Daoy (cell line): Measurements from ENCODE around the gene TBC1D9. TPM values are rescaled to one million over a fixed set of nuclear protein-coding genes. Genes with fewer than 3 reads are reported as not detected.

ENCODE experiments used
- DNase-seq: peaks from one replicate; pipeline ENCODE4 v3.0.0-alpha.2; 2015; ENCODE audit warnings: low read depth
- total RNA-seq: library from RNA; depleted of rRNA; stranded (reverse); fragments of >200 nt; shearing (Covaris generic); gene quantifications from 2 replicates; pipeline ENCODE4 v1.2.3, GENCODE V29; 2014

Gene TBC1D9
- total RNA-seq, 1 experiment from 2014 or later, result 6.1 TPM

DNA sequence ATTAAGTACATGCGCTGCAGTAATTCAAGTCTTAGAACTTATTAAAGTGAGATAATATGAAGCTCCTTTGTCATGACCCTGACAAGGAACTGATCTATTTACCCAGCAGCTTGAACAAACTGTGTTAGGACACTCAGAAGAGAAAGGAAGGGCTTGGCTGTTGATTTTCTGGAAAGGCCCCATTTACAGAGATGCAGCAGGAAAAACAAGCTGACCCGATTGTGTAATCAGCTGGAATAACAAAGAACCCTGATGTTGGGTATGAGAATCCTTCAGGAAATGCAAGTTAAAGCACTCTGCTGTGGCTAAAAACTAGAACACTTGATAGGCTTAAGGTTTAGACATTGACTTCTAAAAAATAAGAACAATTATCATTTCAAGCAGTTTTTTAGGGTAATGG is 64.8 kb downstream of the TBC1D9 start:
- no peak for DNase-seq

DNA sequence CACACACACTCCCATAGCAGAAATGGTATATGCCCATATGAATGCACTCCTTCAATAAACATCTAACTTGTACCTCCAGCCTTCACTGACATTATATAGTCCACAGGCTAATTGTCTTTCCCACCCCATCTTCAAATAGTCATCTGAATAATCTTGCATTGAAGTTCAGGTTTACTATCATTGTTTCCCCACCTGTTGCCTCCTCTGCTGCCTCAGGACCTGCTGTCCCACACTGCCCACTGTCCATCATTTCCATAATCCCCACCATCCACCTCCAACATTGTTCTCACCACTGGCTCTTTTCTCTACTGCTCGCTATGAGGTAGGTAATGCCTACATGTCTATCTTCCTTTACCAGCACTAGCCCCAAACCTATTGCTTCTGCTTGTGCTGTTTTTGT is 66.1 kb downstream of the TBC1D9 start:
- no peak for DNase-seq

- DNase-seq, result no peak
These were observed 66.6 kb downstream of the TBC1D9 start for GRCh38 chr4:140689623-140690022.

GRCh38 chr4:140688711-140689598 is 67.2 kb downstream of the TBC1D9 start:
- no peak for DNase-seq

GRCh38 chr4:140686796-140687195 is 69.4 kb downstream of the TBC1D9 start:
- no peak for DNase-seq

DNA sequence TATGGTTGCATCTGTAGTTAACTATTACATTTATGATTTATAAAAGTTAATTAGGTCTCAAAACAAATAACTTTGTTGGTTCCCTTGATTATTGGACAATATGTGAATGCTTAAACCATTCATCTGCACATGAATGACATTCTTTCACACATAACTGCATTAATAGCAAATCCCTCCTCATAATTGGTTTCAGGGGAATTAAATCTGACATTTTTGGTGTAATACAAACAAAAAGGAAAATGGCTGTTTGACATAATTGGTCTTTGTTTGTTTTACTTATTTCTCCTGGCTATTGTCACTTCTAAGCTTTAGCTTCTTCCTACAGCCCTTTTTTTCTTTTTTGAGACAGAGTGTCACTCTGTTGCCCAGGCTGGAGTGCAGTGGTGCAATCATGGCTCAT is 71.9 kb downstream of the TBC1D9 start:
- DNase-seq, result no peak

DNA sequence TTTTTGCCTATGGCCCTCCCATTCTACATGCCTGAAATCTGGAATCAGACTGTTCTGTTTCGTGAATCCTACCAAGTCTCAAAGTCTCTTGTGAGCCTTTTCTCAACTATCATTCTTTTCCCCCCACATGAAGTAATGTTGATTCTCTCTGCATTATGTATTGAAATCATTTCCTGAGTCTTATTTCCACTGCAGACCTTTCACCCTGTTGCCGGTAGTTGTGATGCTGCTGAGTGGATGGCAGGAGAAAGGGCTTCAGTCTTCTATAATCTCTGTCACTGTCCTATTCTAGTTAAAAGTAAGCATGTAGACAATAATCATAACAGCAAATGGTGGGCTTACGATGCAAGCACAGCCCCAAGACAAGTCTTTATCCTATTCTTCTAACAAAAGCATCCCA is 75.0 kb downstream of the TBC1D9 start:
- DNase-seq, result no peak

- no peak for DNase-seq
These were observed 75.5 kb downstream of the TBC1D9 start for GRCh38 chr4:140680686-140681085.

DNA sequence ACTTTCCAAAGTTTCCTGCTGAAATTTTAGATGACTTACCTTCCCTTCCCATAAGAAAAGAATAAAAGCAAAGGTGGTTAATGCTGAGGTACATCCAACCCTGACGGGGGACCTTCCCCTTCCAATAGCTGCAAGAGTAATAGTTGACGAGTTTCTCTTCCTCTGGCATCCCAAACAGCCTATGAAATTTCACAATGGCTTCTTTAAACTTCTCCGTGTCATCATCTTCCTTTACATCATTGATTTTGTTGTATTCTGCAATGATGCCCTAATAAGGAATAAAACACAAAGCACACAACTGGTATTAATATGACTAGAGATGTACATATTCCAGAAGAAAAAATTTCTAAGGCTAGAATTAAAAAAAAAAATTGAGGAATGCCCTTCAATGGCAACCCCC is 76.6 kb downstream of the TBC1D9 start:
- DNase-seq, result no peak

DNA sequence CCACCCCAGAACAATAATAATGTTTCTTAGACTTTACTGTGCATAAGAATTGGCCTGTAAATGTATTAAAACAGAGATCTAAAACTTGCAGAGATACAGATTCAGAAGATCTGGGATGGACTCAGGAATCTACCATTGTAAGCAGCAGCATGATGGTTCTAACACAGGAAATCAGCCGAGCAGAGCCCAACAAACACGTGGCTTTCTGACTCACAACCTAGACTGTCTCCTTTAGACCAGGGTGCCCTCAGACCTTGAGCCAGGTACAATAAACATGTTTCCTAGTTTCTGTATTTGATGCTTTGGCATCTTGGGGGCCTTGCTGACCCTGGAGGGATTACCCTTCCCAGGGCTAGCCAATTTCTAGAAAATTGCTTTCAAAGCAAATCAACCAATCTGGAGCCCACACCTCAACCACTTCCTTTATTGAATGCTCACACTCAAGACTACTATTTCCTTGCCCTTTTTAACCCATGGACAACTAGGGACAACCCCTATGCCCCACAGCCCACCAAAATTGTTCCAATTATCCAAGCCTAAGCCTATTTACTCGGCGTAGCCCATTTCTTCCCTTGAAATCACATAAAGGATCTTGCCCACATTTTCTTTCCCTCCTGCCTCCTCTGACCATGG is 80.5 kb downstream of the TBC1D9 start:
- peak; percentile 3 for DNase-seq

DNA sequence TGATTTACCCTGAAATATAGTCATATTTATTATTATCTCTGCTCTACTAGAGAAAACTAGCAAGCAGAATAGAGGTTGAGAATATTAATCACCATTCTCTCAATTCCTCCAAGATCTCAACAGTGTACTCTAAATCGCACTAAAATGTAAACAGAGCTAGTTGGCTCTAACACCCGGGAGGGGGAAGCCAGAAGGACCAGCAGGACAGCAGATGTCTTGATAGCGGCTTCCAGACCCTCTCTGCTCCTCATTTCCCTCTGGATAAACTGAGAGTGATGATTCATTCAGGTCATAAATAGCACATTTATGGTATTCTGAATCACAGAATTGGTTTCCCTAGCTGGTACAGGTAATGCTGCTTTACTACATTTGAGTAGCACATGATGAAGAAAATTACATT is 82.5 kb downstream of the TBC1D9 start:
- DNase-seq, result no peak

DNA sequence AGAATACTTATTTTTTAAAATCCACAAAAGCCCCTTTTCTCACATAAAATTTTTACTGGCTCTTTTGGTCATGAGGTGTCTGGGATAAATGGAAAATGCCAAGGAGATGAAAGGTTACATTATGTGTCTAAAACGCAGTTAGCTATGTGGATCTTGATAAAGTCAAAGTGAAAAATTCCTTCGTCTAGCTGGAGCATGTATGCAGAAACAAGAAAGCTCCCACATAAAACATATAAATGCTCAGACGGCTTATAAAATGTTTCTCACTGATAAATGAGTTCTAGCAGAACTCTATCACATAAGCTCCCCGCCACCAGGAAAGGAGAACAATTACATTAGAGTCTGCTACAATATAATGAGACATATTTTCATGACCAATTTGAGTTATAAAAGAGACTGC is 83.8 kb downstream of the TBC1D9 start:
- no peak for DNase-seq

GRCh38 chr4:140668111-140668510 is 88.1 kb downstream of the TBC1D9 start:
- no peak for DNase-seq

- no peak for DNase-seq
These were observed 89.1 kb downstream of the TBC1D9 start for GRCh38 chr4:140666889-140667614.

- DNase-seq, result no peak
These were observed 93.9 kb downstream of the TBC1D9 start for GRCh38 chr4:140662082-140662869.

GRCh38 chr4:140661550-140661949 is 94.6 kb downstream of the TBC1D9 start:
- no peak for DNase-seq

GRCh38 chr4:140659943-140660700 is 96.1 kb downstream of the TBC1D9 start:
- DNase-seq, result peak; percentile 2

GRCh38 chr4:140654495-140654814 is 101.7 kb downstream of the TBC1D9 start:
- DNase-seq, result no peak

DNA sequence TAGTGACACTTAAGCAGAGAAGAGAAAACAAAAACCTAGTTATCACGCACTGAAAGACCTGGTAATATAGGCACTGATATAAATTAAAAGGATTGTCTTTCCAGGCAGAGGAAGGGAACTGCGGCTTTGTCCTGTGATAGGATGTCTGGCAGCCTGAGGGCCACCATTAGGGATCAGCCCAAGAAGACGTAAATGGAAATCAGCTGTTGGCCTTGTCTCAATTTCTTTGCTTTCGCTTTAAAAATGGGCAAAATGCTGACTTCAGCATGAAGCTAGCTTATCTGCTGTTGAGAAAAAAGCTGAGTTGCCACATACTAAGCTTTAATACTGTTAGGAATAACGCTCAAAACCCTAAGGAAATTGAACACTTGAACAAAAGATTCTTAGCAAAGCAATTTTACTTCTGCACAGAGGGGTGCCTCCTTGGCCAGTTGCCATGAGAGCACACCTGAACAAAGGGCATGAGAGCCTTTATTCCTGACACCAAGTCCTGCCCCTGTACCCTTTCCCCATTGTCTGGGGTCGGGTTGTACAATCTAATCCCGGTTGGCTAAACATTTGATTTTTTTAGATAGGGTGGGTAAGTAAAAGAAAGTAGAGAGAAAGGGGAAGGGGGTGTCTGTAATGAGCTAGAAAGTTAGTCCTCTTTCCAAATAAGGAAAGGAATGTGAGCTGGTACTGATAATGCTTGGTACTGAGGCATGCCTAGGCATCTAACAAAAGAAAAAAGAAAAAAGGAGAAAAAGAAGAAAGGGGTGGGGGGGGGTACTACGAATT is 102.3 kb downstream of the TBC1D9 start:
- no peak for DNase-seq

- no peak for DNase-seq
These were observed 103.6 kb downstream of the TBC1D9 start for GRCh38 chr4:140652601-140653000.
